ENCODE measurements around the gene CPXM2. TPM values are rescaled to one million over a fixed set of nuclear protein-coding genes. Genes with fewer than 3 reads are reported as not detected.

The CPXM2 gene
- polyA plus RNA-seq, 2 donors: 1.5 to 4.2 TPM

DNA sequence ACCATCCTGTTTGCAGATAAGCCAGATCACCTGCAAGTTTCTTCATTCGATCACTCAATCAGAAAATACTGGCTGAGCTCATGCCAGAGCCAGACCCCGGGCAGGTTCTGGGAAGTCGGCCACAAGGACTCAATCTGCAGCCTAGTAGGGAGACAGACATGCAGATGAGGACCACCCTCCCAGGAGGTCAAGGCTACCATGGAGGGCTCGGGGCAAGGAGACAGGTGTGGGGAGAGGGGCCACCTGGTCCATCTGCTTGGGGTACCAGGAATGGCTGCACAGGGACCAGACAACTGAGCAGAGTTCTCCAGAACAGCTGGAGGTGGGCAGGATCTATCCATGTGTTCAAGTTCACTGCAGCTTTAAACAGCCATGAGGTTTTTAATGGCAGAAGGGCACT is 16.8 kb upstream of the CPXM2 start:
- Histone ChIP-seq H3K4me1 (ENCODE audit: control insufficient read depth in 2 of 2, insufficient read depth in 2 of 2, low read length in 1 of 2) (no peaks in the 10 kb centered on the region), H3K9me3 (ENCODE audit: control insufficient read depth in 2 of 2, insufficient read depth in 1 of 2, low read depth in 1 of 2, low read length in 1 of 2) (no peaks in the 10 kb centered on the region), H3K4me3 (ENCODE audit: low read depth in 1 of 2, low read length in 2 of 2) (no peak overlapping the region), H3K27me3 (ENCODE audit: control insufficient read depth in 1 of 2, insufficient read depth in 2 of 2, low read length in 2 of 2) (no peaks in the 10 kb centered on the region), H3K27ac (ENCODE audit: low read depth in 2 of 2, low read length in 1 of 2) (no peak overlapping the region), H3K36me3 (ENCODE audit: control insufficient read depth in 2 of 2, insufficient read depth in 2 of 2, low read length in 1 of 2) (no peaks in the 10 kb centered on the region)
- 83 to 86% methylated on average over 4 of the region's 4 CpGs for WGBS, 2 donors

DNA sequence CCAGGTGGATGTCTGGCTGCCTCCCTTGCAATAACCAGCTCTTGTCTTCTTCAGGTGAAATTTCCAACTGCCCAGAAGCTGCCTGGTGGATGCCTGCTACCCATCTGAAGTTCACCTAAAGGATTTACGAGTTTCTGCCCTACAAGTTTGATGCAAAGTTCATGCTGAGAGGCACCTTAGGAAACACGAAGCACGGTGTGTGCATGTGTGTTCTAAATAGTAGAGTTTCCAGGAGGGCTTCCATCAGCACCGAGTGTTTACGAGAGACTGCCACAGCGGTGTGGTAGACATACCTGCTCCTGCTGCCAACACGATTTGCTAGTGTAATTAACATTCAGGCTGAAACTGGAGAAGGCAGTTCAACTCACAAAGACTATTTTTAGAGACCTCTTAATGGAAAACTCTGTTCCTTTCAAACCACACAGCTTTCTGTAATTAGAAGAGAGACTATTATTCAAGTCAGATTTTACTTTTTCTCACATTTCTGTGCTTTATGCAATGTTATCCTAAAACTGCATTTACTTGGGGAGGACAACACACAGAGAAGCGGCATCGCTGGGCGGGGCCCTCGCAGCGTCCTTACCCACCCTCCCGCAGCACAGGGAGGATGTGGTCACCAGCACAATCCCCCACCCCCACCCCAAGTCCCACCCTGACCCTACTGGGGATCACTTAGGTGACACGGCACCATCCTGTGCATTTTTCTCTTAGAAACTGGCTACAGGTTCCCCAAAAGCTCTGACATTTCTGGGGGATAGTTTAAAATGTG is 15.5 kb upstream of the CPXM2 start:
- Histone ChIP-seq H3K9me3 (ENCODE audit: control insufficient read depth in 2 of 2, insufficient read depth in 1 of 2, low read depth in 1 of 2, low read length in 1 of 2) (no peaks in the 10 kb centered on the region), H3K27ac (ENCODE audit: low read depth in 2 of 2, low read length in 1 of 2) (no peak overlapping the region), H3K36me3 (ENCODE audit: control insufficient read depth in 2 of 2, insufficient read depth in 2 of 2, low read length in 1 of 2) (no peaks in the 10 kb centered on the region), H3K27me3 (ENCODE audit: control insufficient read depth in 1 of 2, insufficient read depth in 2 of 2, low read length in 2 of 2) (no peaks in the 10 kb centered on the region), H3K4me1 (ENCODE audit: control insufficient read depth in 2 of 2, insufficient read depth in 2 of 2, low read length in 1 of 2) (no peaks in the 10 kb centered on the region), H3K4me3 (ENCODE audit: low read depth in 1 of 2, low read length in 2 of 2) (no peak overlapping the region)
- WGBS, 2 donors: 64% methylated on average over 14 of the region's 14 CpGs

- 73 to 79% methylated on average over 4 of the region's 4 CpGs for WGBS, 2 donors
- Histone ChIP-seq H3K36me3 (ENCODE audit: control insufficient read depth in 2 of 2, insufficient read depth in 2 of 2, low read length in 1 of 2) (no peaks in the 10 kb centered on the region), H3K27ac (ENCODE audit: low read depth in 2 of 2, low read length in 1 of 2) (no peak overlapping the region), H3K4me3 (ENCODE audit: low read depth in 1 of 2, low read length in 2 of 2) (no peak overlapping the region), H3K4me1 (ENCODE audit: control insufficient read depth in 2 of 2, insufficient read depth in 2 of 2, low read length in 1 of 2) (no peaks in the 10 kb centered on the region), H3K9me3 (ENCODE audit: control insufficient read depth in 2 of 2, insufficient read depth in 1 of 2, low read depth in 1 of 2, low read length in 1 of 2) (no peaks in the 10 kb centered on the region), H3K27me3 (ENCODE audit: control insufficient read depth in 1 of 2, insufficient read depth in 2 of 2, low read length in 2 of 2) (no peaks in the 10 kb centered on the region)
Observed at GRCh38 chr10:123906296-123906695, 14.7 kb upstream of the CPXM2 start.

- no peaks in the 10 kb centered on the region for H3K27me3 ChIP-seq (ENCODE audit: control insufficient read depth in 1 of 2, insufficient read depth in 2 of 2, low read length in 2 of 2)
- no peaks in the 10 kb centered on the region for H3K36me3 ChIP-seq (ENCODE audit: control insufficient read depth in 2 of 2, insufficient read depth in 2 of 2, low read length in 1 of 2)
- no peak overlapping the region for H3K4me3 ChIP-seq (ENCODE audit: low read depth in 1 of 2, low read length in 2 of 2)
- no peaks in the 10 kb centered on the region for H3K4me1 ChIP-seq (ENCODE audit: control insufficient read depth in 2 of 2, insufficient read depth in 2 of 2, low read length in 1 of 2)
- WGBS, 2 donors: 66 to 71% methylated on average over 10 of the region's 10 CpGs
- H3K9me3 ChIP-seq (ENCODE audit: control insufficient read depth in 2 of 2, insufficient read depth in 1 of 2, low read depth in 1 of 2, low read length in 1 of 2): no peaks in the 10 kb centered on the region
- H3K27ac ChIP-seq (ENCODE audit: low read depth in 2 of 2, low read length in 1 of 2): no peak overlapping the region
Observed at GRCh38 chr10:123904834-123905409, 13.3 kb upstream of the CPXM2 start.

DNA sequence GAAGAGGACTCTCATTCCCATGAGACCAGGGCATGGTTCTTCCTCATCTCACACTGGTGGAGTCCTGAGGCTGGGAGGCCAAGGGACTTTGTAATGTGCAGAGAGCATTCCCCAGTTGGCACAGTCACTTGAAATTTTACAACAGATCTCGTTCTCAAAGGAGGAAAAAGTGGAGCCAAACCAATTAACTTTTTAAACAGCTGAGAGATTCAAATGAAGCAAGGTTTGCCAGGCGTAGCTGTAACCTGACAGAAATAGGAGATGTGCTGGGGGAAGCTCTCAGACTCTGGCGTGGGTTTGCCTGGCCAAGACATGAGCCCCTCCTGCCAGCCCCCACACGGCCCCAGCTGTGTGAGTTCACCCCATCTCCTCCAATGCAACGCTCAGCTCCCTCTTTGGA is 12.0 kb upstream of the CPXM2 start:
- 30 to 46% methylated on average over 5 of the region's 5 CpGs for WGBS, 2 donors
- H3K27ac ChIP-seq (ENCODE audit: low read depth in 2 of 2, low read length in 1 of 2): peak overlapping the region in 1 of 2 donors; percentile 54
- peaks cover 0 to 2% of the 10 kb centered on the region in 2 donors for H3K9me3 ChIP-seq (ENCODE audit: control insufficient read depth in 2 of 2, insufficient read depth in 1 of 2, low read depth in 1 of 2, low read length in 1 of 2)
- H3K4me1 ChIP-seq (ENCODE audit: control insufficient read depth in 2 of 2, insufficient read depth in 2 of 2, low read length in 1 of 2): no peaks in the 10 kb centered on the region
- H3K4me3 ChIP-seq (ENCODE audit: low read depth in 1 of 2, low read length in 2 of 2): no peak overlapping the region
- H3K36me3 ChIP-seq (ENCODE audit: control insufficient read depth in 2 of 2, insufficient read depth in 2 of 2, low read length in 1 of 2): no peaks in the 10 kb centered on the region
- no peaks in the 10 kb centered on the region for H3K27me3 ChIP-seq (ENCODE audit: control insufficient read depth in 1 of 2, insufficient read depth in 2 of 2, low read length in 2 of 2)

DNA sequence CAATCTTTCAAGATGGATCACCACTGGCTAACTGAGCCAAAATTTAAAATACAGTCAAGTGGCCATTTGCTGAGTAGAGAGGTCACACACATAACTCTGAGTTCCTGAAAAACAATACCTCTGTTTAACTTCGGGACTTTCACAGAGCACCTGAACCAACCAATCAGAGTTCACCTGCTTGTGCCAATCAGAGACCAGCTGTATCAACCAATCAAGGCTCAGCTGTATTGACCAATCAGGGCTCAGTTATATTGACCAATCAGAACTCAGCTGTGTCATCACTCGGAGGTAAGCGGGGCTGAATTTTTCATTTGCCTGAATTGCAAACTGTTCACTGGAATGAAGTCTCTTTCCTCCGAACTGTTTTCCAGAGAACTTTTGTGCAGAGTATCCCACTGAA is 10.0 kb upstream of the CPXM2 start:
- H3K36me3 ChIP-seq (ENCODE audit: control insufficient read depth in 2 of 2, insufficient read depth in 2 of 2, low read length in 1 of 2): no peaks in the 10 kb centered on the region
- H3K4me3 ChIP-seq (ENCODE audit: low read depth in 1 of 2, low read length in 2 of 2): no peak overlapping the region
- H3K27me3 ChIP-seq (ENCODE audit: control insufficient read depth in 1 of 2, insufficient read depth in 2 of 2, low read length in 2 of 2): no peaks in the 10 kb centered on the region
- 86 to 90% methylated on average over 4 of the region's 4 CpGs for WGBS, 2 donors
- H3K27ac ChIP-seq (ENCODE audit: low read depth in 2 of 2, low read length in 1 of 2): no peak overlapping the region
- H3K4me1 ChIP-seq (ENCODE audit: control insufficient read depth in 2 of 2, insufficient read depth in 2 of 2, low read length in 1 of 2): no peaks in the 10 kb centered on the region
- H3K9me3 ChIP-seq (ENCODE audit: control insufficient read depth in 2 of 2, insufficient read depth in 1 of 2, low read depth in 1 of 2, low read length in 1 of 2): peaks cover 0 to 2% of the 10 kb centered on the region in 2 donors

GRCh38 chr10:123897146-123897545 is 5.5 kb upstream of the CPXM2 start:
- peaks cover 0 to 2% of the 10 kb centered on the region in 2 donors for H3K9me3 ChIP-seq (ENCODE audit: control insufficient read depth in 2 of 2, insufficient read depth in 1 of 2, low read depth in 1 of 2, low read length in 1 of 2)
- WGBS, 2 donors: 87 to 88% methylated on average over 4 of the region's 4 CpGs
- peaks cover 0 to 3% of the 10 kb centered on the region in 2 donors for H3K4me1 ChIP-seq (ENCODE audit: control insufficient read depth in 2 of 2, insufficient read depth in 2 of 2, low read length in 1 of 2)
- no peaks in the 10 kb centered on the region for H3K36me3 ChIP-seq (ENCODE audit: control insufficient read depth in 2 of 2, insufficient read depth in 2 of 2, low read length in 1 of 2)
- no peak overlapping the region for H3K27ac ChIP-seq (ENCODE audit: low read depth in 2 of 2, low read length in 1 of 2)
- H3K4me3 ChIP-seq (ENCODE audit: low read depth in 1 of 2, low read length in 2 of 2): no peak overlapping the region
- H3K27me3 ChIP-seq (ENCODE audit: control insufficient read depth in 1 of 2, insufficient read depth in 2 of 2, low read length in 2 of 2): no peaks in the 10 kb centered on the region

DNA sequence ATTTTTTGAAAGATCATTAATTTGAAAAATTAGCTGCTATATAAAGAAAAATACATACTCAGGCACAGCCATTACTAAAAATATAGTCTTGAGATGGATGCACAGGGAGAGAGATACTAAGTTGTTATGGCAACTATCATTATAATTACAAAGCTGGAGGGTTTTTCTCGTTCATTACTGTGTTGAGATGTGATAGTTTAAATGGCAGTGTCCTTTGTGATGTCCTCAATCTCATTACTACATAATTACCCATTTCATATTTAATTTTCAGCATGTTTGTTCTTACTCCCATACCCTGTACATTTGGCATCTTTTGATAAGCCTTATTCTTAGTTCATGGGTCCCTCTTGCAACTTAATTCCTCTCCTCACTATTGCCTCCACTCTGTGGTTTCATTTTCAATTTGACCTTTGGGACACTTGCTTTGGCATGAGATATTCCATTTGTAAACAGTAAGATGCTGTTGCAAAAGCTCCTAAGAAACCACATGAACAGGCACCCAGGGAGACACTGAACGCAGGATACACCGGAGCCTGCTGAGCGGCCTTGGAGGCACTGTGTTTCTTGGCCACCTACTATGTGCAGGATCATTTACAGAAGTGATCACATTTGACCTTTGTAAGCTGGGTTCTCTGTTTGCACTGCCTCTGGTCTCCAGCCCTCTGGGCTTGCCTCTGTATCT is 4.8 kb upstream of the CPXM2 start:
- 63 to 66% methylated on average over 4 of the region's 4 CpGs for WGBS, 2 donors
- Histone ChIP-seq H3K36me3 (ENCODE audit: control insufficient read depth in 2 of 2, insufficient read depth in 2 of 2, low read length in 1 of 2) (no peaks in the 10 kb centered on the region), H3K4me1 (ENCODE audit: control insufficient read depth in 2 of 2, insufficient read depth in 2 of 2, low read length in 1 of 2) (peaks cover 2 to 3% of the 10 kb centered on the region in 2 donors), H3K9me3 (ENCODE audit: control insufficient read depth in 2 of 2, insufficient read depth in 1 of 2, low read depth in 1 of 2, low read length in 1 of 2) (peaks cover 0 to 2% of the 10 kb centered on the region in 2 donors), H3K27ac (ENCODE audit: low read depth in 2 of 2, low read length in 1 of 2) (no peak overlapping the region), H3K4me3 (ENCODE audit: low read depth in 1 of 2, low read length in 2 of 2) (no peak overlapping the region), H3K27me3 (ENCODE audit: control insufficient read depth in 1 of 2, insufficient read depth in 2 of 2, low read length in 2 of 2) (no peaks in the 10 kb centered on the region)

DNA sequence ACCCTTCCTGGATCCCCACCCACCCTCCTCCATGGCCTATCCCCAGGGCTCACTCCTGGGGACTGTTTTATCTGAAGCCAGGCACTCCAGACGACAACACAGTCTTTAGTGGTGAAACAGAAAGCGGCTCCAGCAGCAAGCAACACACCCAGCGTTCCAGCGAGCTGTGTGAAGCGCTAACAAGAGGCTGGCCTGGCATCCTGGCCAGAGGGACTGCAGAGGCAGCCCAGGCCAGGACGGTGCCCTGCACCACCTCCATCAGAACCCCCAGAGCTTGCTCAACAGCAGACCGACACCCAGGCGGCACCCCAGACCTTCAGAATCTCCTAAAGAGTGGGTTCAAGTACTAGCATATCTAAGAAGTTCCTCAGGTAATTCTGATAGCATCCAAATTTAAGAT is 2.0 kb upstream of the CPXM2 start:
- Histone ChIP-seq H3K9me3 (ENCODE audit: control insufficient read depth in 2 of 2, insufficient read depth in 1 of 2, low read depth in 1 of 2, low read length in 1 of 2) (no peaks in the 10 kb centered on the region), H3K27ac (ENCODE audit: low read depth in 2 of 2, low read length in 1 of 2) (no peak overlapping the region), H3K36me3 (ENCODE audit: control insufficient read depth in 2 of 2, insufficient read depth in 2 of 2, low read length in 1 of 2) (no peaks in the 10 kb centered on the region), H3K4me1 (ENCODE audit: control insufficient read depth in 2 of 2, insufficient read depth in 2 of 2, low read length in 1 of 2) (peaks cover 2 to 7% of the 10 kb centered on the region in 2 donors), H3K4me3 (ENCODE audit: low read depth in 1 of 2, low read length in 2 of 2) (no peak overlapping the region), H3K27me3 (ENCODE audit: control insufficient read depth in 1 of 2, insufficient read depth in 2 of 2, low read length in 2 of 2) (no peaks in the 10 kb centered on the region)
- WGBS, 2 donors: 82 to 85% methylated on average over 8 of the region's 8 CpGs
